IMR-90 (cell line): ENCODE data around the gene ANXA2. TPM values are rescaled to one million over a fixed set of nuclear protein-coding genes. Genes with fewer than 3 reads are reported as not detected.

Experiments used
- ATAC-seq: fragments of 200-7000 bp; cut with Tn5 transposase; 2 replicates; pipeline ENCODE4 v1.9.1; 2020; ENCODE audit warnings: low read depth, mild to moderate bottlenecking, moderate library complexity
- BruUV-seq: library from RNA; stranded (reverse); fragments of 400-500 nt; replicated peaks from 2 replicates; lab custom pipeline; 2021; lab: Mats Ljungman, UMichigan
- CTCF ChIA-PET: fragments of 300-600 bp; formaldehyde crosslinking; extraction: SDS; loops from one replicate; lab custom pipeline; 2021; ENCODE audit warnings: antibody characterized with exemption; lab: Yijun Ruan, JAX
- POLR2A ChIA-PET: fragments of 300-600 bp; sonication (Branson Sonifier 250); formaldehyde crosslinking; loops from one replicate; lab custom pipeline; 2022; ENCODE audit warnings: antibody characterized with exemption; ENCODE audit not compliant: unreplicated experiment; lab: Charles Lee
- DNase-seq: peaks from one replicate; pipeline ENCODE4 v3.0.0; 2013
- H2AFZ ChIP-seq: replicated peaks from 2 replicates; pipeline ENCODE3; 2013; ENCODE audit warnings: low read length, mild to moderate bottlenecking; ENCODE audit not compliant: poor library complexity
- H2AK5ac ChIP-seq: 2 replicates; pipeline ENCODE4 v1.6.1; 2013; ENCODE audit warnings: low read depth, low read length, inconsistent platforms
- H2AK9ac ChIP-seq: replicated peaks from 2 replicates; pipeline ENCODE3; 2013; ENCODE audit warnings: mild to moderate bottlenecking, low read depth, low read length, moderate library complexity; ENCODE audit not compliant: poor library complexity
- H2BK120ac ChIP-seq: 2 replicates; pipeline ENCODE4 v1.6.1; 2013; ENCODE audit warnings: low read depth, low read length, inconsistent platforms
- H2BK15ac ChIP-seq: 3 replicates; pipeline ENCODE4 v1.6.1; 2013; ENCODE audit warnings: low read depth, low read length, inconsistent platforms
- H2BK20ac ChIP-seq: 2 replicates; pipeline ENCODE4 v1.6.1; 2013; ENCODE audit warnings: low read depth, mild to moderate bottlenecking, inconsistent platforms, low read length, moderate library complexity
- H2BK5ac ChIP-seq: 2 replicates; pipeline ENCODE4 v1.6.1; 2013; ENCODE audit warnings: mild to moderate bottlenecking, low read depth, low read length, inconsistent platforms; ENCODE audit not compliant: poor library complexity, severe bottlenecking
- H3K14ac ChIP-seq: replicated peaks from 2 replicates; pipeline ENCODE4 v1.6.1; 2013; ENCODE audit warnings: low read depth, low read length, inconsistent platforms
- H3K18ac ChIP-seq: 2 replicates; pipeline ENCODE4 v1.6.1; 2013; ENCODE audit warnings: low read depth, low read length, control low read depth
- H3K23ac ChIP-seq: 2 replicates; pipeline ENCODE4 v1.6.1; 2013; ENCODE audit warnings: low read depth, low read length, inconsistent platforms
- H3K27ac ChIP-seq: 2 replicates; pipeline ENCODE4 v1.5.1; 2013; ENCODE audit warnings: mild to moderate bottlenecking, control low read depth, low read length; ENCODE audit not compliant: insufficient read depth
- H3K27me3 ChIP-seq: 2 replicates; pipeline ENCODE4 v1.6.1; 2013; ENCODE audit warnings: low read length; ENCODE audit not compliant: control insufficient read depth, insufficient read depth
- H3K36me3 ChIP-seq: 2 replicates; pipeline ENCODE4 v1.6.1; 2013; ENCODE audit warnings: low read length, mixed read lengths; ENCODE audit not compliant: control insufficient read depth, insufficient read depth
- H3K4ac ChIP-seq: 2 replicates; pipeline ENCODE4 v1.6.1; 2013; ENCODE audit warnings: low read depth, low read length, inconsistent platforms
- H3K4me1 ChIP-seq: 2 replicates; pipeline ENCODE4 v1.6.1; 2013; ENCODE audit warnings: low read length, mixed read lengths; ENCODE audit not compliant: control insufficient read depth, insufficient read depth
- H3K4me2 ChIP-seq: 2 replicates; pipeline ENCODE4 v1.6.1; 2013; ENCODE audit warnings: low read depth, mild to moderate bottlenecking, control low read depth, low read length, moderate library complexity
- H3K4me3 ChIP-seq: 2 replicates; pipeline ENCODE4 v1.5.1; 2013; ENCODE audit warnings: low read depth, mild to moderate bottlenecking, control low read depth, low read length, moderate library complexity; ENCODE audit not compliant: insufficient read depth
- H3K56ac ChIP-seq: 2 replicates; pipeline ENCODE4 v1.6.1; 2013; ENCODE audit warnings: low read length, inconsistent platforms; ENCODE audit not compliant: insufficient read depth; ENCODE audit errors: extremely low read depth
- H3K79me1 ChIP-seq, 2 experiments: 2 replicates each; pipeline ENCODE4 v1.6.1; 2013; ENCODE audit warnings: low read length in 2 of 2, inconsistent platforms in 1 of 2, low read depth in 1 of 2
- H3K9ac ChIP-seq: 2 replicates; pipeline ENCODE4 v1.6.1; 2013; ENCODE audit warnings: low read depth, low read length, control low read depth
- H3K9me1 ChIP-seq: 2 replicates; pipeline ENCODE4 v1.6.1; 2013; ENCODE audit warnings: low read length, inconsistent platforms; ENCODE audit not compliant: insufficient read depth
- H3K9me3 ChIP-seq: 2 replicates; pipeline ENCODE4 v1.6.1; 2013; ENCODE audit warnings: low read length; ENCODE audit not compliant: control insufficient read depth, insufficient read depth
- H4K20me1 ChIP-seq: 2 replicates; pipeline ENCODE4 v1.6.1; 2013; ENCODE audit warnings: low read length, inconsistent platforms; ENCODE audit not compliant: insufficient read depth
- H4K5ac ChIP-seq: 2 replicates; pipeline ENCODE4 v1.6.1; 2013; ENCODE audit warnings: mild to moderate bottlenecking, low read depth, low read length, control low read depth
- H4K8ac ChIP-seq, 2 experiments: 2 replicates each; pipeline ENCODE4 v1.6.1; 2013; ENCODE audit warnings: low read depth in 2 of 2, low read length in 2 of 2, control low read depth in 1 of 2, inconsistent platforms in 1 of 2
- H4K91ac ChIP-seq: 2 replicates; pipeline ENCODE4 v1.6.1; 2013; ENCODE audit warnings: low read depth, low read length, inconsistent platforms; ENCODE audit not compliant: insufficient read depth
- ELK1 ChIP-seq: fragments of 150-350 bp; IDR thresholded peaks from 2 replicates; pipeline ENCODE4 v1.6.1; 2016; ENCODE audit warnings: low read depth, mild to moderate bottlenecking, low read length, moderate library complexity, borderline replicate concordance
- POLR2A ChIP-seq: IDR thresholded peaks from 2 replicates; pipeline ENCODE4 v1.6.1; 2012; ENCODE audit warnings: mild to moderate bottlenecking, low read depth, low read length
- WGBS, 2 experiments: methylation state at CpG; one replicate each; pipeline versions ENCODE4 v1.1.5 to v1.1.7; 2013; ENCODE audit warnings: missing lambda C conversion rate in 2 of 2; ENCODE audit not compliant: insufficient read length in 1 of 2; ENCODE audit errors: extremely low coverage in 2 of 2; 5-methylcytosine and 5-hydroxymethylcytosine counted together
- dilution Hi-C: fragments of 300-500 bp; cut with HindIII; formaldehyde crosslinking; loops from one replicate; pipeline ENCODE4 v1.14.3; 2018; ENCODE audit warnings: low sequenced_read_pairs; ENCODE audit not compliant: unreplicated experiment
- in situ Hi-C: fragments of 300-500 bp; cut with MboI; formaldehyde crosslinking; loops from 3 replicates; pipeline ENCODE4 v1.14.3; 2019; ENCODE audit warnings: low sequenced_read_pairs, inconsistent platforms, mixed read lengths
- intact Hi-C: fragments of 100-400 bp; cut with micrococcal nuclease; formaldehyde crosslinking; loops from 2 replicates; pipeline ENCODE4 v1.10.0; 2022
- polyA plus RNA-seq, 3 experiments: library from polyadenylated mRNA; depleted of rRNA; stranded (reverse); fragments of >200 nt; gene quantifications; 2 replicates each; pipeline ENCODE4 v1.2.3, GENCODE V29; 2012; ENCODE audit warnings: low replicate concordance in 1 of 3
- total RNA-seq: library from RNA; depleted of rRNA; stranded (reverse); fragments of >200 nt; gene quantifications from 2 replicates; pipeline ENCODE4 v1.2.3, GENCODE V29; 2012

The ANXA2 gene
- total and polyA plus RNA-seq, 2 of the 4 experiments (the other 2 are of a cell fraction) = 7,454 to 8,412 TPM

- Histone ChIP-seq H3K27me3 (no peaks in the 10 kb centered on the region), H3K79me1 (peaks cover 9 to 45% of the 10 kb centered on the region in 2 experiments; a peak in 3 of 4 replicates), H3K9me1 (peaks cover 32% of the 10 kb centered on the region), H3K36me3 (peaks cover 32% of the 10 kb centered on the region), H2BK20ac (no peak overlapping the region), H3K9me3 (no peaks in the 10 kb centered on the region), H3K4me2 (no peak overlapping the region), H4K8ac (no peak overlapping the region), H3K4ac (peak overlapping the region; percentile 9; the same call in 1 of the 2 replicates), H3K23ac (peak overlapping the region; percentile 59), H2BK120ac (no peak overlapping the region), H3K27ac (peak overlapping the region; percentile 55; the same call in 1 of the 2 replicates), H4K91ac (no peak overlapping the region), H2AFZ (no peak overlapping the region), H4K20me1 (peaks cover 90% of the 10 kb centered on the region), H2BK15ac (no peak overlapping the region), H2BK5ac (peak overlapping the region; percentile 1), H2AK5ac (peak overlapping the region; percentile 8; the same call in 1 of the 2 replicates), H3K4me1 (peaks cover 24% of the 10 kb centered on the region), H3K56ac (no peak overlapping the region), H3K4me3 (no peak overlapping the region), H3K14ac (0 out of 2 replicates have a peak overlapping the region, but pooled peaks have one; percentile 37), H4K5ac (no peak overlapping the region; the same call in 1 of the 2 replicates), H3K18ac (no peak overlapping the region), H2AK9ac (no peak overlapping the region), H3K9ac (no peak overlapping the region)
- in situ Hi-C loops = no loop called here
- POLR2A ChIA-PET = no interaction called here
- CTCF ChIA-PET = no interaction called here
- intact Hi-C loops = no loop called here
- ATAC-seq (no peak), DNase-seq (no peak)
- dilution Hi-C loops = no loop called here
- WGBS, 2 experiments = 95% methylated on average over 3 of the region's 8 CpGs; no CpG with 5 or more reads in 1 of the 2 experiments
- TF ChIP-seq ELK1 = no peak
- 0 out of 2 replicates have a peak, but pooled peaks have one; percentile 19 for TF ChIP-seq POLR2A
- no TSS peak for BruUV-seq
These were observed 14.8 kb downstream of the ANXA2 start for GRCh38 chr15:60382773-60383674.
